ENCODE data around the gene SEMA6D.

DNA sequence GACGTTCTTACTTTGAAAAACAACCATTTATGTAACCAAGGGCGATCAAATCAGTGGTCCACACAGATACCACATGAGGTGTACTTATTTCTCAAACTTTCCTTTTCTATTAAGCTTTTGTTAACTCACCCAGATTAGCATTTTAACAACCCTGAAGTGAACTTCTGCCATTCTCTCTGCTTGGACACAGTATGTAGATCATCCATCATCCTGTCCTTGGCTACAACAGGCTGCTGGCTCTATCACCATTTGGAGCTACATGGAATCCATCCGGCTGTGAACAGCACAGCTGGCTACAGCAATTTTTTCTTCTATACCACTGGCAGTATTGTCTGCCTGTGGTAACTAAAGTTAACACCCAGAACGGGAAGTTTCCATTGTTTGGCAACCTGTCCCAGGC lies 4.4 kb downstream of the SEMA6D start:
- TF ChIP-seq, protein P1, sequence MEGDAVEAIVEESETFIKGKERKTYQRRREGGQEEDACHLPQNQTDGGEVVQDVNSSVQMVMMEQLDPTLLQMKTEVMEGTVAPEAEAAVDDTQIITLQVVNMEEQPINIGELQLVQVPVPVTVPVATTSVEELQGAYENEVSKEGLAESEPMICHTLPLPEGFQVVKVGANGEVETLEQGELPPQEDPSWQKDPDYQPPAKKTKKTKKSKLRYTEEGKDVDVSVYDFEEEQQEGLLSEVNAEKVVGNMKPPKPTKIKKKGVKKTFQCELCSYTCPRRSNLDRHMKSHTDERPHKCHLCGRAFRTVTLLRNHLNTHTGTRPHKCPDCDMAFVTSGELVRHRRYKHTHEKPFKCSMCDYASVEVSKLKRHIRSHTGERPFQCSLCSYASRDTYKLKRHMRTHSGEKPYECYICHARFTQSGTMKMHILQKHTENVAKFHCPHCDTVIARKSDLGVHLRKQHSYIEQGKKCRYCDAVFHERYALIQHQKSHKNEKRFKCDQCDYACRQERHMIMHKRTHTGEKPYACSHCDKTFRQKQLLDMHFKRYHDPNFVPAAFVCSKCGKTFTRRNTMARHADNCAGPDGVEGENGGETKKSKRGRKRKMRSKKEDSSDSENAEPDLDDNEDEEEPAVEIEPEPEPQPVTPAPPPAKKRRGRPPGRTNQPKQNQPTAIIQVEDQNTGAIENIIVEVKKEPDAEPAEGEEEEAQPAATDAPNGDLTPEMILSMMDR (IDR thresholded peaks at IDR 0.05): no peak
- no peak for TF ChIP-seq POLR2A (IDR thresholded peaks at IDR 0.05)

Measured in uterus (tissue), 2 donors.